Sigmoid colon (tissue), 4 donors: Measurements from ENCODE around the gene MRPL41.

Experiments used
- CTCF ChIP-seq, 4 experiments: fragments of 450-650 bp in 3 of 4; fragments of 200-600 bp in 1 of 4; IDR thresholded peaks; one replicate each; pipeline ENCODE4 v1.5.1; 2016 to 2019; ENCODE audit warnings: antibody characterized with exemption in 4 of 4, mild to moderate bottlenecking in 3 of 4, moderate library complexity in 2 of 4
- EP300 ChIP-seq, 4 donors: sonication (generic); formaldehyde crosslinking; IDR thresholded peaks; one replicate each; pipeline ENCODE4 v1.6.1; 2017; ENCODE audit warnings: antibody characterized with exemption in 4 of 4
- POLR2A ChIP-seq, 2 donors: fragments of 450-650 bp; IDR thresholded peaks; one replicate each; pipeline ENCODE4 v1.6.1; 2016; ENCODE audit warnings: antibody characterized with exemption in 2 of 2, mild to moderate bottlenecking in 2 of 2, moderate library complexity in 2 of 2
- POLR2AphosphoS5 ChIP-seq, 4 donors: sonication (generic); formaldehyde crosslinking; IDR thresholded peaks; one replicate each; pipeline ENCODE4 v1.6.1; 2017; ENCODE audit warnings: antibody characterized with exemption in 4 of 4

- TF ChIP-seq CTCF (IDR thresholded peaks at IDR 0.05) = no peak
- no peak for TF ChIP-seq POLR2AphosphoS5 (IDR thresholded peaks at IDR 0.05)
- no peak for TF ChIP-seq POLR2A (IDR thresholded peaks at IDR 0.05)
- no peak for TF ChIP-seq EP300 (IDR thresholded peaks at IDR 0.05)
Measured at GRCh38 chr9:137524161-137524980, 27.3 kb upstream of the MRPL41 start.
